HG03175 (cell line): Measurements from ENCODE around the gene RTN3.
"Not testable (repeated sequence)": the region's sequence is repeated elsewhere in the genome, so short reads cannot be mapped to it uniquely, and the experiment has no call there.

ENCODE experiments used
- ATAC-seq: cut with Tn5 transposase; IDR thresholded peaks from one replicate; pipeline ENCODE4 v1.9.1; 2021; ENCODE audit warnings: mild to moderate bottlenecking, moderate library complexity; ENCODE audit not compliant: unreplicated experiment

The RTN3 gene

DNA sequence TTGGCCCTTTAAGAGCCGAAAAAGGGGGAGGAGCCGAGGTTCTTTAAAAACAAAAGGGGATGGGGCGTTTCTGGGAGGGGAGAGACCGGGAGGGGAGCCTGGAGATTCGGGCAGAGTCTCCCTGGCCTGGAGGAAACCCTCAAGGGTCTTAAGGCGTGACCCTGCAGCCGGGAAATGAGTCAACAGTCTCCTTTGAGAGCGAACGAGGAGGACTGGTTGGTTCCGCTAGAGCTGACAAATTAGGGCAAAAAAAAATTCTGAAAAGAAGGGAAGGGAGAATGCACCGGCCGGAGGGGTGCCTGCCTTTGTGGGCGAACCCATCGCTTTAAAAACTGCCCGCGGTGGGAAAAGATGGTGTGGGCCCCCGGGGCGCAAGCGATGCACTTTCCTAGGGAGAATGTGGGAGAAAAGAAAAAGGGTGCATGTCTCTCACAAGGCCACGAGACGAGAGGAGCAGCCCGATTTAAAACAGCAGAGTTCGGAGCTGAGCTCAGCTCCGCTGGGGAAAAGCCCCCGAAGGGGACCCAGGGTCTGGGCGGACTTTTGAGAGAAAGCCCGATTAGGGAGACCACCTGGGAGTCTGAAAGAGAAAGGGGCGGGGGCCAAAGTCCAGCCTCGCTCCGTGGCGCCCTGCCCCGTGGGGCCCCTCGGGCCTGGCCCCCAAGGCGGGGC is 86.4 kb downstream of the RTN3 start:
- no peak for ATAC-seq

DNA sequence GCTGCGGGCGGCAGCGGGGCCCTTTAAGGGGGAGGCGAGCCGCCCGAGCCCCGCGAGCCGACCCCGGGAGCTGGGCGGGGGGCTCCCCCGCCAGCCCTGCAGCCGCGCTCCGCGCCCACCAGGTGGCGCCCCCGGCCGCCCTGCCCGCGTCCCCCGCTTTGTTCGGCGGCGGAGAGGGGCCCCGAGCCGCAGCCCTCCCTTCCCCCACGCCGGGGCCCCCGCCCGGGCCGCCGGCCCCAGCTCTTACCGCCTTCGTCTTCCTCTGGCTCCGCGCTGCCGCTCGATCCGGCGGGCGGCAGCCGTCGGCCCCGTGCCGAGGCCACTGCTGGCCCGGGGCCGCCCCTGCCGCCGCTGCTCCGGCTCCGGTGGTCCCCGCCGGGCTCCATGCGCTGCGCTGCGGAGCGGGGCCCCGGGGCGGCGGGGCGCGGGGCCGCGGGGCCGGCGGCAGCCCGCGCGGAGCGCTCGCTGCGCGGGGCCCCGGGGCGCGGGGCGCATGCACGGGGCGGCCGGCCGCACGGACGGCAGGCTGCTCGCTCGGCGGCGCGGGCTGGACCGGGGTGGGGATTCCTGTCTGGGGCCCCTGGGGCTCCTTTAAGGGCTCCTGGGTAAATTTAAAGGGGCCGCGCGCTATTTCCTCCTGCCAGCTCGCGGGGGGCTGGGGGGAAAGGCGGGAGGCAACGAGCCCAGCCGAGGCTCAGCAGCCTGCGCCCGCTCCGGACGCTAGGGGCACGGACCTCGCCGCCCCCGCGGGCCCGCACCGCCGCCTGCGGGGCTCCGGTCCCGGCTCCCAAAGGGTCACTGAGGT is 87.1 kb downstream of the RTN3 start, which contains the start of gene ZFTA:
ZFTA (minus strand) TSS at position 539 of the 805 bp plus-strand sequence; CDS start at position 386, 153 bp downstream.
- peak; percentile 66 for ATAC-seq

DNA sequence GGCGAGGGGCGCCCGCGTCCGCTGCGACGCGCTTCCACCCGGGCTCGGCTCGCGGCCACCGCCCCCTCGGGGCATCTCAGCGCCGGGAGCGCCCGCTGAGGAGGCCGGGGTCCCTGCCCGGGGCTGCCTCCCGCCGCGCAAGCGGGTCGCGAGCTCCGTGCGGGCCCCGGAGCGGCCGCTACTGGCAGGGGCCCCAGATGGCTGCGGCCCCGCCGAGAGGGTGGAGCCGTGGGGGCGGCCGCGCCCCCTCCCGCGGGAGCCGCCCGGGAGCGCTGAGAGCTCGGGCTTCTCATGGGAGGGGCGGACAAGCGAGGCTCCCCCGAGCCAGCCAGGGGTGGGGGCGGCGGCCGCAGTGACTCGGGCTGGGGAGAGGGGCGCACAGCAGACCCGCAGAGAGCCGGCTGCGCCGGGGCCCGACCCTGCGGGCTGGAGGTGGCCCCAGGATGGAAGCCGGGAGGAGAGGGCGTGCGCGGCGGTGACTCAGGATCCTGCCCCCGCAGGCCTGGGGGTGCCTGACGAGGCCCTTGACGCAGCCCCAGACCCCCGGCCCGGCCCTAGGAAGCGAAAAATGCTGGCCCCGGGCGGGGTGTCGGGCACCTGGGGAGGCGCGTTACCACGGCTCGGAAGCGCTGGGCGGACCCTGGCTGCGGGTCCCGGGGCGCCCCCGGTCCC is 87.9 kb downstream of the RTN3 start:
- peak; percentile 30 for ATAC-seq

DNA sequence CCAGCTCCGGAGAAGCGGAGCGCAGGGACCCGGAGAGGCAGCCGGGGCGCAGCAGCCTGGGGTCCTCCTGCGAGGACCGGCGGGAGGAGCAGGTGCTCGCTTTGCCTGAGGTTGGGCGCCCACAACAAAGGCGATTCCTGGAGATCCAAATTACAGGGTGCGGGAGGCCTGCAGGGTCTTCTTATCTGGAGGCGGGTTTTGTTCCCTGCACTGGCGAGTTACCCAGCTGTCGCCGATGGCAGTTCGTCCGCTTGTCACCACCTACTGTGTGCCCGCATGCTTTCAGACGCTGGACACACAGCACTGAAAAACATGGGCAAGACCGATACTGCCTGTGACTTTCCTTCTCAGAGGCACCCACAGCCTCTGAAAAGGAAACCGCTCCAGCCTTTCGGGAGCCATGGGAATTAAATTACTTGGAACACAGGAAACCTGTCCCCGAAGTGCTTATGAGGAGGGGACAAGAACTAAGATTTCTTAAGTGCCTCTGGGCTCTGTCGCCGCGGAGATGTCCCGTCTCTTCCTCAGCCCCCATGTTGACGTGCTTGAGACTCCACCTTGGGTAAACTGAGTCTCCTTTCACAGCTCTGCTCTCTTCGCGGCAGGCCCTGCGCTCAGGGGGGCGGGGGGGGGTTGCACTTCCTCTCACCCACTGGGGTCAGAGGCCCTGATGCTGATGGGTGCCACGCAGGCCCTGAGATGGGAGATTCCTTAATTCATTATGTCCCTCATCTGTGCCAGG is 88.6 kb downstream of the RTN3 start:
- no peak for ATAC-seq

DNA sequence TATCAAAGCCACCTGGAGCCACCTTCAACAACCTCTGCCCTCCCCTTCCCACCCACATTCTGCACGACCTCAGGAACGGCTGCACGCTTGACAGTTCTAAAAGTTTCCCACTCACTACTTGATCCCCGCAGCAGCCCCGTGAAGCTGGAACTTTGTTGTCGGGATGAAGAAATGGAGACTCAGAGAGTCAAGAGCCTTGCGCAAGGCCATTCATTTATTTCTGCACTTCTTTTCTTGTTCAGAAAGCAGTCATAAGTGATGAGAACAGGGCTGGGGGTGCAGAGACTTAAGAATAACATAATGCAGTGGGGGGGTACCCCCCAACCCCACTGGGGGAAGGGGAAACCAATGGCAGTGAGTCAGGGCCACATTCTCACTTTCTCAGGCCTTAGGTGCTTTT is 89.5 kb downstream of the RTN3 start:
- no peak for ATAC-seq

DNA sequence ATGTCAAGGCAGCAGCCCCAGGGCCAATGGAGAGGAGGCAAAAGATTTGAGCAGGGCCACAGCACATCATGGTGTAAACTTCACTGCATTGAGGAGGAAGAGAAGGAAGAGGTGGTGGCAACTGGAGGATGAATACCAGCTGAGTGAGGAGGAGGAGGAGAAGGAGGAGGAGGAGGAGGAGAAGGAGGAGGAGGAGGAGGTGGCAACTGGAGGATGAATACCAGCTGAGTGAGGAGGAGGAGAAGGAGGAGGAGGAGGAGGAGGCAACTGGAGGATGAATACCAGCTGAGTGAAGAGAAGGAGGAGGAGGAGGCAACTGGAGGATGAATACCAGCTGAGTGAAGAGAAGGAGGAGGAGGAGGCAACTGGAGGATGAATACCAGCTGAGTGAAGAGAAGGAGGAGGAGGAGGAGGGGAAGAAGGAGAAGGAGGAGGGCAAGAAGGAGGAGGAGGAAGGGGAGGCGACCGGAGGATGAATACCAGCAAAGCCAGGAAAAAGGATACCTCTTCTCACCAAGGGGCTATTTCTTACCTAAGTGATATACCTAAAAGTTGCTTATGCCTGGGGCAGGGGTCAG is 90.5 kb downstream of the RTN3 start:
- ATAC-seq, result not testable (repeated sequence)

DNA sequence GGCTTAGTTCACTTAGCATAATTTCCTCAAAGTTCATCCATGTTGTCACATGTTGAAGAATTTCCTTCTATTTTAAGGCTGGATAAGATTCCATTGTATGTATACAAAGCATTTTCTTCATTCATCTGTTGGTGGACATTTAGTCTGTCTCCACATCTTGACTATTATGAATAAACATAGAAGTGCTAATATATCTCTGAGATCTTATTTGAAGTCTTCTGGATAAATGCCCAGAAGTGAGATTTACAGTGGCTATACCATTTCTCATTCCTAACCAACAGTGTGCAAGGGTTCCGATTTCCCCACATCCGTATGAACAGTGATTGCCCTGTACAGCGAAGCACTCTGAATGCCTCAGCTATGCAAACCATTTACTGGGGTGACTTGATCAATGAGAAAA is 93.9 kb downstream of the RTN3 start:
- no peak for ATAC-seq

DNA sequence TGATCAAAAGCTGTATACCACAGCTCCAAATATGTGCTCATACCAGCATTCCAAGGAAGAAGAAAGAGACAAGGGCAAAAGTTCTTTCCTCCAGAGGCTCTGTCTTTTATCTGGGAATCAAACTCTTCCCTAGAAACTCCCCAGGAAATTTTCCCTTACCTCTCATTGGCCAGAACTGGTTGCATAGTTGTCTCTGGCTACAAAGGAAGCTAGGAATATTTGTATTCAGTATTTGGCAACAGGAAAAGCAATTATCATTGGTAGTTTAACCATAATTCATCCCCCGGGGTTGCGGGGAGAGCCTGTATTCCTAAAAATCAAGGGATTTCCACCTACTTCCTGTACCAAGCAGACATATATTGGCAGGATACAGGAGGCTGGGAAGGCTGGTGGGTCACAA is 97.7 kb downstream of the RTN3 start:
- ATAC-seq, result no peak

DNA sequence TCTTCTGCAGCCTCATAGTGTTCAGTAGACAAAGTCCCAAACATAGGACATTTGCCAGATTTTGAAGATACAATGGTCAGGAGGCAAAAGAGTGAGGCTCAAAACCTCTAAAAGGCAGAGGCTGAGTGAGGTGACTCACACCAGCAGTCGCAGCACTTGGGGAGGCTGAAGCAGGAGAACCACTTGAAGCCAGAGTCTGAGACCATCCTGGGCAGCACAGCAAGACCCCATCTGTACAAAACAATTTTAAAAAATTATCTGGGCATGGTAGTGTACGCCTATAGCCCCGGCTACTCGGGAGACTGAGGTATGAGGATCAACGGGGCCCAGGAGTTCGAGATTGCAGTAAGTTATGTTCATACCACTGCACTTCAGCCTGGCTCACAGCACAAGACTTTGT is 101.4 kb downstream of the RTN3 start:
- no peak for ATAC-seq

DNA sequence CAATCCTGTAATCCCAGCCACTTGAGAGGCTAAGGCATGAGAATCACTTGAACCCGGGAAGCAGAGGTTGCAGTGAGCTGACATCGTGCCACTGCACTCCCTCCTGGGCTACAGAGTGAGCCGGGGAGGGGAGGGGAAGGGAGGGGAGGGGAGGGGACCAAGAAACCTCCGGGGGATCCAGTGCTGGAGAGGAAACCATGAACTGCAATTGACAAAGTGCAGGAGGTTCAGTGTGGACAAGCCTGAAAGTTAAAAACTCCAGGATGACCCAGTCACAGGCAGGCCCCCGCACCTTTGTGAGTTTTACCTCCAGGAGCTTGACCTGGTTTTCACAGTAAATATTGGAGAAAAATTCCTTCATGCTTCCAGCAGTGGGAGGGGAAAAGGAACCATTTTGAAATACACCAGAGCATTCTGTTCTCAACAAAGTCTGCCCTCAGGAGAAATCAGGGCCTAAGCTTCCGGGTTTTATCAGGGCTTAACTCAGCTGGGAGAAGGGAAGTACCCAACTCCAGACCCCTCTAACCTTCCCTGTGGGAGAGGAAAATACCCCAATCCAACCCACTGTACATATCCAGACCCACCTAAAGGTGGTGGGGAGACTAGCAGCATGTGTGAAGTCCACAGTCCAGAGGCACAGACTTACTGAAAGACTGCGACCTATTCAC is 102.8 kb downstream of the RTN3 start:
- ATAC-seq, result no peak

DNA sequence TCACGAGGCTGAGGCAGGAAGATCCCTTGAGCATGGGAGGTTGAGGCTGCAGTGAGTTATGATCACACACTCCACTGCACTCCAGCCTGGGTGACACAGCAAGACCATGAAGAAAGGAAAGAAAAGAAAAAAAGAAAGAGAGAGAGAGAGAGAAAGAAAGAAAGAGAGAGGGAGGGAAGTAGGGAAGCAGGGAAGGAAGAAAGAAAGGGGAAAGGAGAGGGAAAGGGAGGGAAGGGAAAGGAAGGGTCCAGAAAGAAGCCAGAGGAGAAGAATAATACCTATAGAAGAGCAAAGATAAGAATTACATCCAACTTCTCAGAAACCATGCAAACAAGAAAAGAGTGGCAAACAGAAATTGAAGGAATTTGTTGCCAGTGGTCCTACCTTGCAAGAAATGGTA is 104.5 kb downstream of the RTN3 start:
- no peak for ATAC-seq

DNA sequence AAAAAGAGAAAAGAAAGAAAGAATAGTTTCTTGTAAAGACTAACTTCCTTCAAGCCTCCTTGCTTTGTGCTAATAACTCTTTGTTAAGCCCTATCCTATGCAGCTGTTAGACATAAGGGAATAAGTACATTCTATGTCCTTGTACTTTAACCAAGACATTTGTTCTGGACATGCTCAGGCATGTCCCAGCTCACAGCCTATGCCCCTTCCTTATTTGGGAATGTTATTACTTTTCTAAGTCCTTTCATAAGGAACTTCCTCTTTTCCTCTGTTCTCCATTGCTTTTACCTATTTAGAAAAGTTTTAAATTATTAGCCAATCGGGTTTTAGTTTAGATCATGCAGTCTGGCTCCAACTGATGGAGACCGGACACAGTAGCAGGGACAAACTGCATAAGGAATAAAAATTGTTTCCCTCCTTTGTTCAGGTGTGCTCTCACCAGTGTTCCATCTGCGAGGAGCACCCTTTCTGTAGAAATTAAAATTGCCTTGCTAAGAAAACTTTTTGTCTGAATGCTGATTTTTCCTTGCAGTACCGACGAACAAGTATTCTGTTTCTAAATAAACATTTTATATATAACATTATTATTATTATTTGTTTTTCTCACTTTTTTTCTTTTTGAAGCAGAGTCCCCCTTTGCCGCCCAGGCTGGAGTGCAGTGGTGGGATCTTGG is 110.3 kb downstream of the RTN3 start:
- no peak for ATAC-seq

DNA sequence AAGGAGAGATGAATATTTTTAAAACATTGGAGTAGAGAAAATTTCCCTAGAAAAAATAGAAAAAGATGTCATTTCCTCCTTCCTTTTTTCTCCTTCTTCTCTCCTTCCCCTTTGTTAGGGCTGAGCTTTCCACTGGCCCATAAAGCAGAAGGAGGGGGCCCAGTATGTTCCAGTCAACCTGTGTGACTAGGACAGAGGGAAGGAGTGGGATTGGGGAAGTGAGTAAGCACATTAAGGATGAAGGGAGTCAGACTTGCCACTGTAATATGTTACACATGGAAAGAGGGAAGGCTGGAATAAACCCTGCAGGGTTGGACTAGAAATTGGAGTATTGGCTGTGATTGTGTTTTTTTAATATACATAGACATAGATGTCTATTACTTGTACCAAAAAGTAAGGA is 111.9 kb downstream of the RTN3 start:
- no peak for ATAC-seq

DNA sequence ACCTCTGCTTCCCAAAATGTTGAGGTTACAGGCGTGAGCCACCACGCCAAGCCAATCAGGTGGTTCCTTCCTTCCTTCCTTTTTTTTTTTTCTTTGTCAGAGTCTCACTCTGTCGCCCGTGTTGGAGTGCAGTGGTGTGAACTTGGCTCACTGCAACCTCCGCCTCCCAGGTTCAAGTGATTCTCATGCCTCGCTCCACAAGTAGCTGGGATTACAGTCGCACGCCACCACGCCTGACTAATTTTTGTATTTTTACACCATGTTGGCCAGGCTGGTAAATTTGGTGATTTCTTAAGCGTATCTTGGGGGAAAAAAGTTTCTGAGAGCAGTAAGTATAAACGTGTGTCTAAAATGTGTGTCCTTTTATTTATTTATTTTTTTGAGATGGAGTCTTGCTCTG is 113.8 kb downstream of the RTN3 start:
- ATAC-seq, result no peak

DNA sequence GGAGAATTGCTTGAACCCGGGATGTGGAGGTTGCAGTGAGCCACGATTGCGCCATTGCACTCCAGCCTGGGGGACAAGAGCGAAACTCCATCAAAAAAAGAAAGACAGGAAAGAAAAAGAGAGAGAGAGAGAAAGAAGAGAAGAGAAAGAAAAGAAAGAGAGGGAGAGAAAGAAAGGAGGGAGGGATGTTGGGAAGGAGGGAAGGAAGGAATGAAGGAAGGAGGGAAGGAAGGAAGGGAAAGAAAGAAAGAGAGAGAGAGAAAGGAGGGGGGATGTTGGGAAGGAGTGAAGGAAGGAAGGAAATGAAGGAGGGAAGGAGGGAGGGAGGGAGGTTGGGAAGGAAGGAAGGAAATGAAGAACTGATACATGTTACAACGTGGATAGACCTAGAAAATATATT is 119.6 kb downstream of the RTN3 start:
- no peak for ATAC-seq

DNA sequence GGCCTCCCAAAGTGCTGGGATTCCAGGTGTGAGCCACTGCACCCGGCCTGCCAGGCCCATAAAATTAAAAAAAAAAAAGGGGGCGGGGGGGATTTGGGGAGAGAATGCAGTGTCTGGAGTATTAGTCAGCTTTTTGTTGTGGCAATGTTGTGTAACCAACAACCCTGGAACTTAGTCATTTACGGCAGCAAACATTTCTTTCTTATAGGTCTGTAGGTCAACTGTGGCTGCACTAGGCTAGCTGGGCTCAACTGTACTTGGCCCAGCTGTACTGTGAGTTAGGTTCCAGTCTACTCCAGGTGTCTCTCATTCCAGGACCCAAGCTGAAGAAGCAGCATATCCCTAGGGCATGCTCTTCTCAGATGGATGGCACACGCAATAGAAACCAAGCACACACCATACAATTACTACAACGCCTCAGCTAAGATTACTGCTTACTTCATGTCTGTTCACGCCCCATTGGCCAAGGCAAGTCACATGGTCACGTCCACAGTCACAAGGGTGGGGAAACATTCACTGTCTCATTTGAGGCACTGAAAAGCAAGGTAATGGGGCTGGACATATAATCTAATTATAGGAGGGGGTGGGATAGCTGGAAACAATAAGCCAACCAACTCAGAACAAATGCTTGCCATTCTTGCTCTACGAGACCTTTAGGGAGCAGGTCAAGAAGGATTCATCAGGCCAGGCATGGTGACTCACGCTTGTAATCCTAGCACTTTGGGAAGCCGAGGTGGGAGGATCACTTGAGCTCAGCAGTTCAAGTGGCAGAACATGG is 121.5 kb downstream of the RTN3 start:
- no peak for ATAC-seq

DNA sequence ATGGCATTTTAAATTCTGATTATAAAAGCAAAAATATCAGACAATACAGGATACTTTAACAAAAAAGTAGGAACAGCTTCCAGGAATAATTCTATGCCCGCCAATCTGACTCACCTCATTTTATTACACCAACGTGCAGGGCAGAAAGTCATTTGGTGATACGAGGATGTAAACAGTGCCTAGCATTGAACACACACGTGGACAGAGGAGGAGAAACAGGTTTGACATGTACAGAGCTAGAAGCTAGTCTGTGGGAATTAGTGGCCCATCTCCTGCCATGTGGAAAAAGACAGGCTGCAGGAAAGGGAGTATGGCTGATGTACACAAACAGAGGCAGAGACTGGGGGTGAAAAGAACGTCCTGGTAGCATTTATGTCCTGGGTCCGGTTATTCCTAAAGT is 123.0 kb downstream of the RTN3 start:
- no peak for ATAC-seq

DNA sequence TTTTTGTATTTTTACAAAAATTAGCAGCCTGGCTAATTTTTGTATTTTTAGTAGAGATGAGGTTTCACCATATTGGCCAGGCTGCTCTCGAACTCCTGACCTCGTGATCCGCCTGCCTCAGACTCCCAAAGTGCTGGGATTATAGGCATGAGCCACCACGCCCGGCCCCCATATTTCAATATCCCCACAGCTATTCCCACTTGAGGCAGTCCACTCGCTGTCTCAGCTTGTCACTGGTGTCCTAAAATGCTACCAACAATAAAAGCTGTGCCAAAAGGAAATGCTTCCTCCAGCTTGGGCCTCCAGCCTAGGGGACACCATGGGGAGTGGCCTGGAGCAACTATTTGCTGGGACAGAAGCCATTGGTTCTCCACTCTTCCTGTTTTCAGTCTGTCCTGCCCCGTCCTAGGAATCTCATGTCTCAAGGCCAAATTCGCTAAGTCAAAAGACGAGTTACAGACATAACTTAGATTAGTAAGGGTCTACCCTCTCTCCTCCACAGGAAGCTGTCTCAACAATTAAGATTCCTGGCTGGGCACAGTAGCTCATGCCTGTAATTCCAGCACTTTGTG is 124.6 kb downstream of the RTN3 start:
- ATAC-seq, result no peak
